RWPE2 (cell line): ENCODE results near the gene HCFC1R1.
"Not testable (repeated sequence)": the region's sequence is repeated elsewhere in the genome, so short reads cannot be mapped to it uniquely, and the experiment has no call there.

Source experiments
- ATAC-seq: fragments of 200-7000 bp; cut with Tn5 transposase; 3 replicates; pipeline ENCODE4 v1.9.1; 2021; ENCODE audit warnings: low read depth
- DNase-seq: peaks from one replicate; pipeline ENCODE4 v3.0.0-alpha.2; 2020; ENCODE audit warnings: low spot score
- H3K27ac ChIP-seq: fragments of 450-650 bp; 2 replicates; pipeline ENCODE4 v1.5.1; 2017; ENCODE audit warnings: mild to moderate bottlenecking; ENCODE audit not compliant: poor library complexity, severe bottlenecking
- H3K27me3 ChIP-seq: fragments of 250-450 bp; sonication (Bioruptor Pico); 2 replicates; pipeline ENCODE4 v1.5.1; 2021; ENCODE audit warnings: mild to moderate bottlenecking, moderate library complexity; ENCODE audit not compliant: insufficient read depth, poor library complexity, severe bottlenecking
- H3K36me3 ChIP-seq: fragments of 250-450 bp; sonication (Bioruptor Pico); 2 replicates; pipeline ENCODE4 v1.5.1; 2020; ENCODE audit warnings: low read depth, mild to moderate bottlenecking, moderate library complexity
- H3K4me1 ChIP-seq: fragments of 250-450 bp; sonication (Bioruptor Pico); 2 replicates; pipeline ENCODE4 v1.5.1; 2021; ENCODE audit warnings: mild to moderate bottlenecking, moderate library complexity; ENCODE audit not compliant: insufficient read depth, poor library complexity, severe bottlenecking
- H3K4me3 ChIP-seq: fragments of 250-450 bp; sonication (Bioruptor Pico); 2 replicates; pipeline ENCODE4 v1.5.1; 2021; ENCODE audit warnings: mild to moderate bottlenecking, moderate library complexity; ENCODE audit not compliant: severe bottlenecking
- H3K9me3 ChIP-seq: fragments of 250-450 bp; sonication (Bioruptor Pico); 2 replicates; pipeline ENCODE4 v1.5.1; 2021; ENCODE audit warnings: mild to moderate bottlenecking, moderate library complexity; ENCODE audit not compliant: severe bottlenecking
- CTCF ChIP-seq: fragments of 450-650 bp; IDR thresholded peaks from one replicate; pipeline ENCODE4 v1.5.1; 2017; ENCODE audit warnings: mild to moderate bottlenecking, moderate library complexity; ENCODE audit not compliant: poor library complexity, severe bottlenecking

HCFC1R1 gene

GRCh38 chr16:3056336-3057180, 32.8 kb upstream of the HCFC1R1 start:
- H3K9me3 ChIP-seq, result no peaks in the 10 kb centered on the region
- DNase-seq, result no peak
- H3K27ac ChIP-seq, result no peak overlapping the region
- no peak for ATAC-seq
- no peaks in the 10 kb centered on the region for H3K27me3 ChIP-seq
- TF ChIP-seq CTCF, result no peak
- H3K4me3 ChIP-seq, result no peak overlapping the region
- H3K4me1 ChIP-seq, result no peaks in the 10 kb centered on the region
- no peaks in the 10 kb centered on the region for H3K36me3 ChIP-seq

GRCh38 chr16:3055734-3056115, 32.0 kb upstream of the HCFC1R1 start:
- not testable (repeated sequence) for DNase-seq, ATAC-seq, H3K27ac ChIP-seq, H3K27me3 ChIP-seq, H3K4me3 ChIP-seq, H3K9me3 ChIP-seq, H3K36me3 ChIP-seq, H3K4me1 ChIP-seq

GRCh38 chr16:3054965-3055733, 31.4 kb upstream of the HCFC1R1 start:
- ATAC-seq (no peak), DNase-seq (no peak)
- Histone ChIP-seq H3K27ac (no peak overlapping the region), H3K4me3 (no peak overlapping the region), H3K9me3 (no peaks in the 10 kb centered on the region), H3K4me1 (no peaks in the 10 kb centered on the region), H3K27me3 (peaks cover 6% of the 10 kb centered on the region), H3K36me3 (no peaks in the 10 kb centered on the region)
- TF ChIP-seq CTCF, result no peak

- not testable (repeated sequence) for H3K4me1 ChIP-seq, H3K4me3 ChIP-seq, DNase-seq
These were observed 29.6 kb upstream of the HCFC1R1 start for GRCh38 chr16:3053330-3053710.

GRCh38 chr16:3052571-3053329, 29.0 kb upstream of the HCFC1R1 start:
- not testable (repeated sequence) for H3K36me3 ChIP-seq, ATAC-seq, DNase-seq, H3K4me3 ChIP-seq, H3K9me3 ChIP-seq, H3K27ac ChIP-seq, H3K4me1 ChIP-seq
- H3K27me3 ChIP-seq, result peaks cover 14% of the 10 kb centered on the region

More at GRCh38 chr16:3053330-3053710, 29.6 kb upstream of the HCFC1R1 start:
- H3K27me3 ChIP-seq, H3K27ac ChIP-seq, H3K36me3 ChIP-seq, ATAC-seq, H3K9me3 ChIP-seq: not testable (repeated sequence)

- ATAC-seq (no peak), DNase-seq (no peak)
- no peaks in the 10 kb centered on the region for H3K36me3 ChIP-seq
- H3K9me3 ChIP-seq, result no peaks in the 10 kb centered on the region
- no peak overlapping the region for H3K4me3 ChIP-seq
- peaks cover 24% of the 10 kb centered on the region for H3K27me3 ChIP-seq
- no peak for TF ChIP-seq CTCF
- no peaks in the 10 kb centered on the region for H3K4me1 ChIP-seq
- no peak overlapping the region for H3K27ac ChIP-seq
These were observed 27.8 kb upstream of the HCFC1R1 start for GRCh38 chr16:3051494-3051893.
